ENCODE results near the gene OR7C2.
A peak's percentile ranks its signal among the peaks of the same experiment; 100 is the strongest.
"Not testable (repeated sequence)": the region's sequence is repeated elsewhere in the genome, so short reads cannot be mapped to it uniquely, and the experiment has no call there.

OR7C2 gene

GRCh38 chr19:14941189-14941588 is at the start of gene OR7C2:
OR7C2 (plus strand) TSS chr19:14941489; CDS start chr19:14941489, 0 bp downstream.
- DNase-seq: no peak

- DNase-seq: no peak
These were observed 39.5 kb upstream of the OR7C2 start for GRCh38 chr19:14901675-14902260.

GRCh38 chr19:14906711-14907110 is 34.6 kb upstream of the OR7C2 start:
- no peak for DNase-seq

DNA sequence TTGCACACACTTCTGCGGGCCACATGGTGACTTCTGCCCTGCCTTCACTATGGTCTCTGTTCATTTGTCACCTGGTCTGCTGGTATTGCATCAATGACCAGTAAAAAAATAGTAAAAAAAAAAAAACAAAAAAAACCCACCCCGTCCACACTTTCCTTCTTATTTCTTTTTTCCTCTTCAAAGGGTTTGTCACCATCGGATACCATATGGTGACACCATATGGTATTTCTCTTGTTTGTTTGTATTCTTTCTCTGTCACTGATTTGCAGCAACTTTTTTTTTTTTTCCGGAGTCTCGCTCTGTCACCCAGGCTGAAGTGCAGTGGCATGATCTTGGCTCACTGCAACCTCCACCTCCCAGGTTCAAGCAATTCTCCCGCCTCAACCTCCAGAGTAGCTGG is 26.2 kb upstream of the OR7C2 start:
- DNase-seq: no peak

GRCh38 chr19:14916848-14917247 is 24.4 kb upstream of the OR7C2 start:
- DNase-seq: peak in 1 of 2 experiments; percentile 5

DNA sequence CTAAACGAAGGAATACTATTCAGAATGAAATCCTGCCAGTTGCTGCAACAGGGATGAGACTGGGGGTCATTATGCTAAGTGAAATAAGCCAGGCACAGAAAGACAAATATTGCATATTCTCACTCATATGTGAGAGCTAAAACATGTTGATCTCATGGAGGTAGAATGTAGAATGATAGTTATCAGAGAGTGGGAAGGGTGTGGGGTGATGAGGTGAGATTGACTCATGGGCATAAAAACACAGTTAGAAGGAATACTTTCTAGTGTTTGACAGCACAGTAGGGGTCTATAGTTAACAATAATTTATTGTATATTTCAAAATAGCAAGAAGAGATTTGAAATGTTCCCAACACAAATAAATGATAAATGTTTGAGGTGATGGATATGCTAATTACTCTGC is 7.8 kb upstream of the OR7C2 start:
- no peak for DNase-seq

DNA sequence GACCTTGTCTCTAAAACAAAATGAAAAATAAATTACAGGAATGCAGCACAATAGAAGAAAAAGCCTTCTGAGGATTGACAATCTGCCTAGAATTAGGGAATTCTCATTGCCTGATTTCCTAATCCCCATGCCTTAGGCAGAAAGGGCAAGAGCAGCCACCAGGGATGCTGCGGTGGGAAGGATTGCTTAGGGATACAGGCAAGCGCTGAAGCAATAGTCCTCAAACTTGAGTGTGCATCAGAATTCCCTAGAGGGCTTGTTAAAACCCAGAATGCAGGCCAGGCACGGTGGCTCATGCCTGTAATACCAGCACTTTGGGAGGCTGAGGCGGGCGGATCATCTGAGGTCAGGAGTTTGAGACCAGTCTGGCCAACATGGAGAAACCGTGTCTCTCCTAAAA is 1.0 kb upstream of the OR7C2 start:
- DNase-seq: no peak

- peak in 1 of 2 experiments; percentile 5 for DNase-seq
These were observed 2.3 kb downstream of the OR7C2 start for GRCh38 chr19:14943601-14944000.

- DNase-seq: no peak
These were observed 3.2 kb downstream of the OR7C2 start for GRCh38 chr19:14944456-14944855.

GRCh38 chr19:14949413-14949812 is 8.1 kb downstream of the OR7C2 start:
- not testable (repeated sequence) for DNase-seq

DNA sequence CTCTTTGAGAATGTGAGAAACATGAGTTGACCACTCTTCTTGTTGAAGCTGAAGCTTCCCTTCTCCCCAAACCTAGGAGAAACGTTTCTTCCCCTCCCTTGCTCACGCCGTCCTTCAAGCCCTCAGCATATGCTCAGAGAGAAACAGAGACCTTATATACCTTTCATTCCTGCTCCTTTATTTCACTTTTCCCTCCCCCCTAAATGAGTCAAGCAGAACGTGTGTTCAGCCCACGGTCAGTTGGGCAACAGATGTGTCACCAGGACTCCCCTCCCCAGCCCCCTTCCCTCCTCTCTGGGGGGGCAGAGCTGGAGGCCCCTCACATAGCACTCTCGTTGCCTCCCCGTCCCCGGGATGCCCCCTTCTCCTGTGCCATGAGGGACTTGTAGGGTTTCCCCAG is 8.6 kb downstream of the OR7C2 start:
- DNase-seq: no peak

DNA sequence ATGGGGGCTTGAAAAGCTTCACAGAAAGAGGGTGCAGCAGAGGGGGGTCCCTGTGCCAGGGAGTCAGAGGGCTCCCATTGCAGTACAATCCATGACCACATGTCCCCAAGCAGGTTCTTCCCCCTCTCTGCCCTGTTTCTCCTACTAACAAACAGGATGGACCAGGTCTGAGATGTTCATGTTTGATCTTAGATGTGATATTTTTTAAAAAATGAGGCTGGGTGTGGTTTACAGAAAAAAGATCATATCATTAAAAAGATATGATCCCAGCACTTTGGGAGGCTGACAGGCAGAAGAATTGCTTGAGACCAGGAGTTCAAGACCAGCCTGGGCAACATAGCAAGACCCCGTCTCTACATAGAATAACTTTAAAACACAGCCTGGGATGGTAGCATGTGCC is 9.1 kb downstream of the OR7C2 start:
- DNase-seq: no peak

DNA sequence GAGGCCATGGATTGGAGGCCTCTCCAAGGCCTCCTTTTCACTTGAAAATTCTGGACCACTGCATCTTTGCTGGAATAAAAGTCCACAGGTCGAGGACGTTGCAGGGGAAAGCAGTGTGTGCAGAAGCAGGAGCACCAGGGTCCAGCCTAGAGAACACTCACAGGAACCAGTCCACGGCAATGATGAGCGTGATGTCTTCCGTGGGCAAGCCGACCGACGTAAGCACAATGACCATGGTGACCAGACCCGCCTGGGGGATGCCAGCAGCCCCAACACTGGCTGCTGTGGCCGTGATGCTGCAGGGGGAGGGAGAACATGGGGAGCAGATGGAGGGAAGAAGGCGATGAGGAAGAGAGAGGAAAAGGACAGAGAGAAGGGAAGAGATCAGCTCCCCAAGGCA is 11.5 kb downstream of the OR7C2 start:
- no peak for DNase-seq

GRCh38 chr19:14954071-14954655 is 12.9 kb downstream of the OR7C2 start:
- no peak for DNase-seq

DNA sequence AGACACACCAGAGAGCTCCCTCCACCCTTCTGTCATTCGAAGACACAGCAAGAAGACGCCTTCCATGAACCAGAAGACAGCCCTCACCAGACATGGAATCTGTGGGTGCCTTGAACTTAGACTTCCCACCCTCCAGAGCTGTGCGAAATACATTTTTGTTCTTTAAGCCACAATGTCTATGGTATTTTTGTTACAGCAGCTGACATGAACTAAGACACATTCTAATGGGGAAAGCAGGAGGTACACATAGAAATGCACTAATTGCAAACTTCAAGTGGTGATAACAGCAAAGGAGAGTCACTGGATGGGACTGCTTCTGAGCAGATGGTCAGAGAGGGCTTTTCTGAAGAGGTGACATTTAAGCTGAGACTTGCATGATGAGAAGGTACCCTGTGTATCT is 16.2 kb downstream of the OR7C2 start:
- no peak for DNase-seq

- no peak for DNase-seq
These were observed 18.0 kb downstream of the OR7C2 start for GRCh38 chr19:14959263-14959662.

- no peak for DNase-seq
These were observed 20.8 kb downstream of the OR7C2 start for GRCh38 chr19:14961956-14962685.

DNA sequence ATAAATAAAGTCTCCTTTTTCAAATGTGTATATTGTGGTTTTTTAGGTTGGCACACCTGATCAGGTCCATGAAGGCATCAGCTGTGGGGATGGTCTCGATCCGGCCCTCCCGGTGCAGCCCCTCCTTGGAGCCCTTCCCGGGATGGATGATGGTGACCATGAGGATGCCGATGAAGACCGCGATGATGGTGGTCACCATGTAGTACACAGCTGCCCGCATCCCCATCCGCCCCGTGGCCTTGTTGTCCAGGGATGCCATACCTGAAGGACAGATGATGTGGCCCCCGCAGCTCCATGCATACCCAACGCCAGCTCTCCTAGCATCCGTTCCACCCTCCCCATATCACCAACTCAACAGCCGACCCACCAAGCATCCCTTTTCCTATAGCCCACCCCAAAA is 27.0 kb downstream of the OR7C2 start:
- DNase-seq: no peak

DNA sequence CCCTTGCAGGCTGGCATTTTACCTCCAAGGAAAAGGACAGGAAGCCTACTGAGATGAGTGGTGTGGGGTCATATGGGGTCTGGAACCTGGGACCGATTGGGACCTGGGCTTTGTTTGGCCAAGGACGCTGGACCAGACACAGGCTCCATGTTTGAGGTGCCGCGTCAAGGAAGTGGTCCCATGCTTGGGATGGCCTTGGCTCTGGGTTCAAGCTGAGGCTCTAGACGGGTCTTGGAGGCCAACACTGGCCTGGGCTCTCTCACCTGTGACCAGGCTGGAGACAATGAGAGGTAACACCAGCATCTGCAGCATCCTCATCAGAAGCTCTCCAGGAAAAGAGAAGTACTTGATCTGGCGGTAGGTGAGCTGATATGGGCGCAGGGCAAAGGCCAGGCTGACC is 30.2 kb downstream of the OR7C2 start:
- no peak for DNase-seq

DNA sequence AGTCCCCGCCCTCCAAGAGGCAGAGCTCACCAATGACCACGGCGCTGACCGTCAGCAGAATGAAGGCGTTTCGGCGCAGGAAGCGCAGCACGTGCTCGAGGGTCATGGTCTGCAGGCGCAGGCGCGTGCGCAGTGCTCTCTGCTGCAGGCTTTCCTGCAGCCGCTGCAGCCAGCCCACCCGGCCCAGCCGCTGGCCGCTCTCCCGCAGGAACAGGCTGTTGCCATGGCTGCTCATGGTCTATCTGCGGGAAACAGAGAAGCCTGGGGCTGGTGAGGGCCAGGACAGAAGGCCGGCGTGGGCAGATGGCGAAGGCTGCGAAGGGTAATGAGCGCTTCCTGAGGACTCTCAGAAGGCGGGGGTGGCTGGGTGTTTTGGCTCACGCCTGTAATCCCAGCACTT is 31.4 kb downstream of the OR7C2 start:
- DNase-seq: no peak

DNA sequence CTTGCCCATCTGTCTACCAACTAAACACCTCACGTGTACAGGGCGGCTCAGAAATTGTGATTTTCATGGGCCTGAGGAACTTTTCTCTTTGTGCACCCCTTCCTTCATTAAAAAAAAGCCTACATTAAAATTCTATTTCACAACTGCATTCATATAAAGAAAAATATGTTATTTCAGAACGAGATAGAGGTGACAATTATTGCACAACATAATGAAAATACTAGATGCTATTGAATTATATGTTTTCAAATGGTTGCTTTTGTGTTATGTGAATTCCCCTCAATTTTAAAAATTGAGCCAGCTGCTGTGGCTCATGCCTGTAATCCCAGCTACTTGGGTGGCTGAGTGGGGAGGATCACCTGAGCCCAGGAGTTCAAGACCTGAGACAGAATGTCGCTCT is 33.2 kb downstream of the OR7C2 start:
- DNase-seq: no peak

DNA sequence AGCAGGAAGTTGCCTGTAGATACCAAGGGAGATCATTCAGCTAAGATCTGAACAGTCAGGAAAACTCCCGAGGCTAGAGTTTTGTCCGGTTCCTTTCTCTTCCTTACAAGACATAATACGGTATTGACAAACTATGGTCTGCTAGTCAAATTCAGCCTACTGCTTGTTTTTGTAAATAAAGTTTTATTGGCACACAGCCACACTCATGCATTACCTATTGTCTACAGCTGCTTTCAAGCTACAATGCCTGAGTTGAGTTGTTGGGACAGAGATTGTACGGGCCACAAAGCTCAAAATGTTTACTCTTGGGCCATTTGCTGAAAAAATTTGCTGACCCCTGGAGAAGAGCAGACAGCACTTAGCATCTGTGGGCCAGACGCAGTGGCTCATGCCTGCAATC is 35.8 kb downstream of the OR7C2 start:
- no peak for DNase-seq

GRCh38 chr19:14978161-14978776 is 37.0 kb downstream of the OR7C2 start:
- no peak for DNase-seq

All from SW 1271 (cell line).